WTC11 (cell line): ENCODE results near the gene SLC35A4. TPM values are rescaled to one million over a fixed set of nuclear protein-coding genes. Genes with fewer than 3 reads are reported as not detected.

Experiments
- ATAC-seq: fragments of 200-7000 bp; cut with Tn5 transposase; 2 replicates; pipeline ENCODE4 v1.10.0; 2021; ENCODE audit warnings: mild to moderate bottlenecking, moderate library complexity
- CTCF ChIA-PET: fragments of 300-600 bp; sonication (Branson Sonifier 250); formaldehyde crosslinking; loops from one replicate; lab custom pipeline; 2021; ENCODE audit warnings: antibody characterized with exemption; lab: Charles Lee
- POLR2A ChIA-PET: fragments of 350-600 bp; sonication (Branson Sonifier 250); formaldehyde crosslinking; loops from one replicate; lab custom pipeline; 2021; ENCODE audit warnings: antibody characterized with exemption; lab: Charles Lee
- DNase-seq: peaks from one replicate; pipeline ENCODE4 v3.0.0; 2021; ENCODE audit warnings: low spot score
- H3K27ac Mint-ChIP-seq: 2 replicates; pipeline ENCODE4 v1.8.0; 2021; ENCODE audit warnings: mixed read lengths
- H3K27me3 Mint-ChIP-seq: 2 replicates; pipeline ENCODE4 v1.8.0; 2021; ENCODE audit warnings: low read depth, mild to moderate bottlenecking, moderate library complexity, mixed read lengths
- H3K36me3 Mint-ChIP-seq: 2 replicates; pipeline ENCODE4 v1.8.0; 2021; ENCODE audit warnings: mixed read lengths
- H3K4me1 Mint-ChIP-seq: 2 replicates; pipeline ENCODE4 v1.8.0; 2022; ENCODE audit warnings: mixed read lengths
- H3K4me3 Mint-ChIP-seq: 2 replicates; pipeline ENCODE4 v1.8.0; 2021; ENCODE audit warnings: mild to moderate bottlenecking, moderate library complexity, mixed read lengths
- H3K9me3 Mint-ChIP-seq: 2 replicates; pipeline ENCODE4 v1.8.0; 2021; ENCODE audit warnings: mixed read lengths
- AR ChIP-seq: fragments of 250-450 bp; sonication (Bioruptor Pico); IDR thresholded peaks from 2 replicates; pipeline ENCODE4 v1.9.0; 2021; ENCODE audit warnings: mild to moderate bottlenecking
- ATF6 ChIP-seq: sonication (generic); formaldehyde crosslinking; IDR thresholded peaks from 2 replicates; pipeline ENCODE4 v1.8.1; 2023; ENCODE audit warnings: mild to moderate bottlenecking, missing genetic modification reagents
- E2F1 ChIP-seq: sonication (generic); formaldehyde crosslinking; IDR thresholded peaks from 2 replicates; pipeline ENCODE4 v1.8.0; 2022; ENCODE audit warnings: mild to moderate bottlenecking, missing genetic modification reagents
- EMX1 ChIP-seq: fragments of 250-450 bp; sonication (Bioruptor Pico); IDR thresholded peaks from 2 replicates; pipeline ENCODE4 v1.8.0; 2021; ENCODE audit warnings: mild to moderate bottlenecking
- ERG ChIP-seq: fragments of 250-450 bp; sonication (Bioruptor Pico); IDR thresholded peaks from 2 replicates; pipeline ENCODE4 v1.8.0; 2021; ENCODE audit warnings: mild to moderate bottlenecking
- ESRRA ChIP-seq: sonication (generic); formaldehyde crosslinking; IDR thresholded peaks from 2 replicates; pipeline ENCODE4 v1.8.1; 2022; ENCODE audit warnings: mild to moderate bottlenecking, missing genetic modification reagents, borderline replicate concordance
- FOXJ3 ChIP-seq: sonication (generic); formaldehyde crosslinking; IDR thresholded peaks from 2 replicates; pipeline ENCODE4 v1.9.0; 2021; ENCODE audit warnings: missing genetic modification reagents, mild to moderate bottlenecking, borderline replicate concordance
- GABPB1 ChIP-seq: sonication (generic); formaldehyde crosslinking; IDR thresholded peaks from 2 replicates; pipeline ENCODE4 v1.8.1; 2023; ENCODE audit warnings: mild to moderate bottlenecking, missing genetic modification reagents
- JUN ChIP-seq: sonication (generic); formaldehyde crosslinking; IDR thresholded peaks from 2 replicates; pipeline ENCODE4 v1.8.0; 2023; ENCODE audit warnings: mild to moderate bottlenecking, missing genetic modification reagents
- NFATC4 ChIP-seq: fragments of 250-450 bp; sonication (Bioruptor Pico); IDR thresholded peaks from 2 replicates; pipeline ENCODE4 v1.9.0; 2021; ENCODE audit warnings: mild to moderate bottlenecking
- NR3C1 ChIP-seq: sonication (generic); formaldehyde crosslinking; conservative IDR thresholded peaks from 2 replicates; pipeline ENCODE4 v1.8.1; 2023; ENCODE audit warnings: low read depth, mild to moderate bottlenecking, missing genetic modification reagents
- SMAD3 ChIP-seq: sonication (generic); formaldehyde crosslinking; IDR thresholded peaks from 2 replicates; pipeline ENCODE4 v1.8.0; 2022; ENCODE audit warnings: missing genetic modification reagents, mild to moderate bottlenecking, borderline replicate concordance
- TCF7 ChIP-seq: sonication (generic); formaldehyde crosslinking; IDR thresholded peaks from 2 replicates; pipeline ENCODE4 v1.8.0; 2022; ENCODE audit warnings: mild to moderate bottlenecking, low read depth, missing genetic modification reagents, moderate library complexity
- ZBTB21 ChIP-seq: sonication (generic); formaldehyde crosslinking; IDR thresholded peaks from 2 replicates; pipeline ENCODE4 v1.8.1; 2023; ENCODE audit warnings: mild to moderate bottlenecking, missing genetic modification reagents, borderline replicate concordance
- ZNF425 ChIP-seq: fragments of 250-450 bp; sonication (Bioruptor Pico); conservative IDR thresholded peaks from 2 replicates; pipeline ENCODE4 v1.9.0; 2021; ENCODE audit warnings: mild to moderate bottlenecking
- total RNA-seq: library from RNA; stranded (reverse); gene quantifications from 3 replicates; pipeline ENCODE4 v1.2.3, GENCODE V29; 2021

Gene SLC35A4
- total RNA-seq, 1 experiment from 2014 or later = 74.7 TPM

- TF ChIP-seq AR (CRISPR knock-in tag) = no peak
- no peak for TF ChIP-seq ESRRA (CRISPR knock-in tag)
Observed at GRCh38 chr5:140568443-140569063, 3.9 kb downstream of the SLC35A4 start (continued).

- Mint-ChIP-seq H3K4me3 (no peak overlapping the region), H3K9me3 (no peaks in the 10 kb centered on the region), H3K36me3 (peaks cover 15% of the 10 kb centered on the region), H3K27me3 (peaks cover 5% of the 10 kb centered on the region), H3K4me1 (peaks cover 13% of the 10 kb centered on the region), H3K27ac (no peak overlapping the region)
- ChIA-PET CTCF (interaction anchor here (0.9 to 1.8 kb wide), 2 partner anchors 9 to 22 kb away, joined by 3 to 5 read pairs; partner anchors contain the start of gene EIF4EBP3), POLR2A (interaction anchor here (0.9 to 1.1 kb wide), 2 partner anchors 11 to 79 kb away, joined by 3 read pairs; partner anchors contain the start of gene IK)
- TF ChIP-seq FOXJ3 (CRISPR knock-in tag) (no peak), GABPB1 (CRISPR knock-in tag) (no peak)
- ATAC-seq = no peak
- no peak for DNase-seq
Observed at GRCh38 chr5:140569197-140569596, 4.6 kb downstream of the SLC35A4 start.

GRCh38 chr5:140570058-140570457 is 5.4 kb downstream of the SLC35A4 start:
- H3K4me3 Mint-ChIP-seq = no peak overlapping the region
- H3K4me1 Mint-ChIP-seq = peaks cover 9% of the 10 kb centered on the region
- peaks cover 5% of the 10 kb centered on the region for H3K27me3 Mint-ChIP-seq
- TF ChIP-seq SMAD3 (CRISPR knock-in tag) = no peak
- TF ChIP-seq E2F1 = no peak
- TF ChIP-seq, all 79 proteins: peak for 0
- H3K9me3 Mint-ChIP-seq = no peaks in the 10 kb centered on the region
- CTCF ChIA-PET = interaction anchor here (1.3 to 1.8 kb wide), 2 partner anchors 23 to 65 kb away, joined by 3 to 5 read pairs; partner anchors contain the start of gene EIF4EBP3
- H3K27ac Mint-ChIP-seq = no peak overlapping the region
- DNase-seq (no peak), ATAC-seq (no peak)
- H3K36me3 Mint-ChIP-seq = peaks cover 15% of the 10 kb centered on the region
- POLR2A ChIA-PET = interaction anchor here (1.1 kb wide), 1 partner anchor 78 kb away, joined by 3 read pairs; the partner anchor contains the start of gene IK

GRCh38 chr5:140570488-140570887 is 5.9 kb downstream of the SLC35A4 start:
- H3K9me3 Mint-ChIP-seq = no peaks in the 10 kb centered on the region; the same call in 1 of the 2 replicates
- TF ChIP-seq JUN (CRISPR knock-in tag) = no peak
- no peak for TF ChIP-seq ERG (CRISPR knock-in tag)
- TF ChIP-seq NFATC4 (CRISPR knock-in tag) = no peak
- no peak for TF ChIP-seq SMAD3 (CRISPR knock-in tag)
- H3K27me3 Mint-ChIP-seq = peaks cover 5% of the 10 kb centered on the region
- DNase-seq (no peak), ATAC-seq (no peak)
- peaks cover 15% of the 10 kb centered on the region for H3K36me3 Mint-ChIP-seq
- peaks cover 5% of the 10 kb centered on the region; the same call in 1 of the 2 replicates for H3K4me1 Mint-ChIP-seq
- CTCF ChIA-PET = interaction anchor here (1.3 to 1.8 kb wide), 2 partner anchors 23 to 64 kb away, joined by 3 to 5 read pairs; partner anchors contain the start of gene EIF4EBP3
- H3K4me3 Mint-ChIP-seq = no peak overlapping the region
- POLR2A ChIA-PET = interaction anchor here (1.1 kb wide), 1 partner anchor 77 kb away, joined by 3 read pairs; the partner anchor contains the start of gene IK
- no peak overlapping the region for H3K27ac Mint-ChIP-seq

- CTCF ChIA-PET = interaction anchor here (1.2 to 1.8 kb wide), 3 partner anchors 24 to 129 kb away, joined by 3 to 5 read pairs (median 4); partner anchors contain the start of genes EIF4EBP3 and ZMAT2
- ATAC-seq (no peak), DNase-seq (no peak)
- H3K9me3 Mint-ChIP-seq = no peaks in the 10 kb centered on the region; the same call in 1 of the 2 replicates
- no peak overlapping the region for H3K27ac Mint-ChIP-seq
- POLR2A ChIA-PET = interaction anchor here (0.7 kb wide), 1 partner anchor 14 kb away, joined by 3 read pairs; the partner anchor contains the start of gene SRA1
- H3K4me3 Mint-ChIP-seq = no peak overlapping the region
- peaks cover 13% of the 10 kb centered on the region for H3K36me3 Mint-ChIP-seq
- no peaks in the 10 kb centered on the region for H3K4me1 Mint-ChIP-seq
- H3K27me3 Mint-ChIP-seq = peaks cover 5% of the 10 kb centered on the region
- TF ChIP-seq TCF7 (CRISPR knock-in tag) = no peak
- no peak for TF ChIP-seq ATF6
- no peak for TF ChIP-seq NR3C1 (CRISPR knock-in tag)
- TF ChIP-seq EMX1 (CRISPR knock-in tag) = no peak
- TF ChIP-seq GABPB1 (CRISPR knock-in tag) = no peak
- no peak for TF ChIP-seq ZBTB21 (CRISPR knock-in tag)
- no peak for TF ChIP-seq ZNF425 (CRISPR knock-in tag)
Observed at GRCh38 chr5:140571105-140571504, 6.5 kb downstream of the SLC35A4 start.
